ENCODE data around the gene FNIP1.
"Not testable (repeated sequence)": the region's sequence is repeated elsewhere in the genome, so short reads cannot be mapped to it uniquely, and the experiment has no call there.

FNIP1 gene

DNA sequence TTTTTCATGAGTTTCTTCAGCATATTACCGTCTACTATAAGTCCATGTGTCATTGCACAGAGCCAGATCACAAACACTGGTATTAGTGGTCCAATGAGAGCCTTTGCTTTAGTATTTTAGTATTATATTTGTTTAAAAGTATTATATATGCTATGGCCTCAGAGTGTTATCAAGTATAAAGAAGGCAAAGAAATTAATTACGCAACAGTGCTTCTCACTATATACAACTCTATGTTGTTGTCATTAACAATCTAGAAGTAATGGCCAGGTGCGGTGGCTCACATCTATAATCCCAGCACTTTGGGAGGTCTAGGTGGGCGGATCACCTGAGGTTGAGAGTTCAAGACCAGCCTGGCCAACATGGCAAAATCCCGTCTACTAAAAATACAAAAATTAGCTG lies 114.6 kb downstream of the FNIP1 start:
- Histone ChIP-seq H3K9me3 (ENCODE audit: low read depth, low read length) (no peaks in the 10 kb centered on the region), H3K36me3 (ENCODE audit: insufficient read depth, low read length) (peaks cover 19% of the 10 kb centered on the region), H3K9ac (ENCODE audit: insufficient read length) (no peak overlapping the region), H3K27ac (no peak overlapping the region), H3K4me3 (no peak overlapping the region)
- TF ChIP-seq FOXP2 (optimal IDR thresholded peaks at IDR 0.05; ENCODE audit: control extremely low read depth, extremely low read length, insufficient read depth) (no peak), POLR2AphosphoS5 (IDR thresholded peaks at IDR 0.05; ENCODE audit: borderline replicate concordance, low read depth, low read length) (no peak), EZH2 (IDR thresholded peaks at IDR 0.05) (no peak)
- DNase-seq (ENCODE audit: low read depth, low spot score): no peak

GRCh38 chr5:131679911-131680310 lies 116.9 kb downstream of the FNIP1 start:
- DNase-seq (ENCODE audit: low read depth, low spot score): no peak

DNA sequence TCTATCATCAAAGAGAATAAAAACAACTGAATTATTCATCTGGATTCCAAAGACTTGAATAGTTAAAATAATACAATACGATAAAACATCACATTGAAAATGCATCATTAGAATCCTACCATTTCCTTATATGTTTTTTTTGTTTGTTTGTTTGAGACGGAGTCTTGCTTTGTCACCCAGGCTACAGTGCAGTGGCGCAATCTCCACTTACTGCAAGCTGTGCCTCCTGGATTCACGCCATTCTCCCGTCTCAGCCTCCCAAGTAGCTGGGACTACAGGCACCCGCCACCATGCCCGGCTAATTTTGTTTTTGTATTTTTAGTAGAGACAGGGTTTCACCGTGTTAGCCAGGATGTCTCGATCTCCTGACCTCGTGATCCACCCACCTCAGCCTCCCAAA lies 118.5 kb downstream of the FNIP1 start:
- H3K27ac ChIP-seq; DNase-seq (ENCODE audit: low read depth, low spot score); H3K4me3 ChIP-seq; H3K9ac ChIP-seq (ENCODE audit: insufficient read length); H3K9me3 ChIP-seq (ENCODE audit: low read depth, low read length): not testable (repeated sequence)
- peaks cover 37% of the 10 kb centered on the region for H3K36me3 ChIP-seq (ENCODE audit: insufficient read depth, low read length)

More at GRCh38 chr5:131679911-131680310, 116.9 kb downstream of the FNIP1 start:
- H3K9ac ChIP-seq (ENCODE audit: insufficient read length): no peak overlapping the region
- no peaks in the 10 kb centered on the region for H3K9me3 ChIP-seq (ENCODE audit: low read depth, low read length)
- no peak overlapping the region for H3K4me3 ChIP-seq
- no peak for TF ChIP-seq EZH2 (IDR thresholded peaks at IDR 0.05)
- no peak for TF ChIP-seq FOXP2 (optimal IDR thresholded peaks at IDR 0.05; ENCODE audit: control extremely low read depth, extremely low read length, insufficient read depth)
- no peak for TF ChIP-seq POLR2AphosphoS5 (IDR thresholded peaks at IDR 0.05; ENCODE audit: borderline replicate concordance, low read depth, low read length)
- H3K36me3 ChIP-seq (ENCODE audit: insufficient read depth, low read length): peaks cover 33% of the 10 kb centered on the region
- no peak overlapping the region; the same call in 1 of the 2 replicates for H3K27ac ChIP-seq

GRCh38 chr5:131677115-131677514 lies 119.7 kb downstream of the FNIP1 start:
- H3K9ac ChIP-seq (ENCODE audit: insufficient read length): no peak overlapping the region
- H3K27ac ChIP-seq: no peak overlapping the region
- H3K9me3 ChIP-seq (ENCODE audit: low read depth, low read length): no peaks in the 10 kb centered on the region
- DNase-seq (ENCODE audit: low read depth, low spot score): no peak
- peaks cover 38% of the 10 kb centered on the region for H3K36me3 ChIP-seq (ENCODE audit: insufficient read depth, low read length)
- TF ChIP-seq POLR2AphosphoS5 (IDR thresholded peaks at IDR 0.05; ENCODE audit: borderline replicate concordance, low read depth, low read length): no peak
- no peak for TF ChIP-seq FOXP2 (optimal IDR thresholded peaks at IDR 0.05; ENCODE audit: control extremely low read depth, extremely low read length, insufficient read depth)
- H3K4me3 ChIP-seq: no peak overlapping the region

DNA sequence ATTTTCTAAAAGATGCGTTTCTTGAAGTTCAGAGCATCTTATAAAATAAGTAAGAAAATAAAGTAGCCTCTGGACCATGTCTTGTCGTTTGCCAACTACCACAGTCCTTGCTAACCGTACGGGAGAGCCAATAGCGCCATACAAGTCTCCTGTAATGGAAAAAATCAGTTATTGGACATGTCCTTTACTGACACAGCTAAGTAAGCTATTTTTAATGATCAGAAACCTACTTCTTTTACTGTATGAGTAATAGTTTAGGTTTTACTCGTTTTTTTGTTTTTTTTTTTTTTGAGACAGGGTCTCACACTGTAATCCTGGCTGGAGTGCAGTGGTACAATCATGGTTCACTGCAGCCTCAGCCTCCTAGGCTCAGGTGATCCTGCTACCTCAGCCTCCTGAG lies 124.0 kb downstream of the FNIP1 start:
- TF ChIP-seq FOXP2 (optimal IDR thresholded peaks at IDR 0.05; ENCODE audit: control extremely low read depth, extremely low read length, insufficient read depth): no peak
- no peak for TF ChIP-seq POLR2AphosphoS5 (IDR thresholded peaks at IDR 0.05; ENCODE audit: borderline replicate concordance, low read depth, low read length)
- no peak for TF ChIP-seq EZH2 (IDR thresholded peaks at IDR 0.05)
- Histone ChIP-seq H3K9me3 (ENCODE audit: low read depth, low read length) (no peaks in the 10 kb centered on the region), H3K4me3 (no peak overlapping the region), H3K27ac (no peak overlapping the region), H3K9ac (ENCODE audit: insufficient read length) (no peak overlapping the region), H3K36me3 (ENCODE audit: insufficient read depth, low read length) (peaks cover 41% of the 10 kb centered on the region)
- no peak for DNase-seq (ENCODE audit: low read depth, low spot score)

- TF ChIP-seq EZH2 (IDR thresholded peaks at IDR 0.05) (no peak), FOXP2 (optimal IDR thresholded peaks at IDR 0.05; ENCODE audit: control extremely low read depth, extremely low read length, insufficient read depth) (no peak), POLR2AphosphoS5 (IDR thresholded peaks at IDR 0.05; ENCODE audit: borderline replicate concordance, low read depth, low read length) (no peak)
- Histone ChIP-seq H3K27ac (no peak overlapping the region), H3K9ac (ENCODE audit: insufficient read length) (no peak overlapping the region), H3K9me3 (ENCODE audit: low read depth, low read length) (no peaks in the 10 kb centered on the region), H3K36me3 (ENCODE audit: insufficient read depth, low read length) (peaks cover 34% of the 10 kb centered on the region), H3K4me3 (no peak overlapping the region)
- no peak for DNase-seq (ENCODE audit: low read depth, low spot score)
Observed at GRCh38 chr5:131671994-131672655, 124.7 kb downstream of the FNIP1 start.

- Histone ChIP-seq H3K4me3 (no peak overlapping the region), H3K9ac (ENCODE audit: insufficient read length) (no peak overlapping the region), H3K36me3 (ENCODE audit: insufficient read depth, low read length) (peaks cover 27% of the 10 kb centered on the region), H3K27ac (no peak overlapping the region), H3K9me3 (ENCODE audit: low read depth, low read length) (no peaks in the 10 kb centered on the region)
- TF ChIP-seq FOXP2 (optimal IDR thresholded peaks at IDR 0.05; ENCODE audit: control extremely low read depth, extremely low read length, insufficient read depth) (no peak), POLR2AphosphoS5 (IDR thresholded peaks at IDR 0.05; ENCODE audit: borderline replicate concordance, low read depth, low read length) (no peak), EZH2 (IDR thresholded peaks at IDR 0.05) (no peak)
- DNase-seq (ENCODE audit: low read depth, low spot score): no peak
Observed at GRCh38 chr5:131671409-131671808, 125.4 kb downstream of the FNIP1 start.

DNA sequence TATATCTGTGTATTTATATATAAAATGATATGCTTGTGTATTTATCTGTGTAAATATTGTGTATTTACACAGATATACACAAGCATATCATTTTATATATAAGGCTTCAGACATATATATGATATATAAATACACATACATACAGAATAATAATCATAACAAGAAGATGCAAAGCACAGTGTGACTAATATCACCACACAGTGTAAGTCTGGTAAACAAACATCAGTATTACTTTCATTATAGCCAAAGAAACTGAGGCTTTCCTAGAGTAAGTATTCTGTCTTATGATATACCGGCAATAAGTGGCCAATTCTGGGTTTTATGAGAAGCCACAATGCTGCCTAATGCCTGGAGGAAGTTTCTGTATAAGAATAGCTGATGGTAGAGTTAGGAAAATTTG lies 131.9 kb downstream of the FNIP1 start:
- no peak overlapping the region for H3K4me3 ChIP-seq
- no peaks in the 10 kb centered on the region for H3K9me3 ChIP-seq (ENCODE audit: low read depth, low read length)
- no peak overlapping the region for H3K9ac ChIP-seq (ENCODE audit: insufficient read length)
- TF ChIP-seq POLR2AphosphoS5 (IDR thresholded peaks at IDR 0.05; ENCODE audit: borderline replicate concordance, low read depth, low read length) (no peak), EZH2 (IDR thresholded peaks at IDR 0.05) (no peak)
- no peak overlapping the region for H3K27ac ChIP-seq
- peaks cover 33% of the 10 kb centered on the region for H3K36me3 ChIP-seq (ENCODE audit: insufficient read depth, low read length)
- no peak for DNase-seq (ENCODE audit: low read depth, low spot score)

- H3K4me3 ChIP-seq: no peak overlapping the region
- DNase-seq (ENCODE audit: low read depth, low spot score): no peak
- no peaks in the 10 kb centered on the region for H3K9me3 ChIP-seq (ENCODE audit: low read depth, low read length)
- TF ChIP-seq FOXP2 (optimal IDR thresholded peaks at IDR 0.05; ENCODE audit: control extremely low read depth, extremely low read length, insufficient read depth) (no peak), EZH2 (IDR thresholded peaks at IDR 0.05) (no peak), POLR2AphosphoS5 (IDR thresholded peaks at IDR 0.05; ENCODE audit: borderline replicate concordance, low read depth, low read length) (no peak)
- H3K9ac ChIP-seq (ENCODE audit: insufficient read length): no peak overlapping the region
- peaks cover 38% of the 10 kb centered on the region; the same call in 1 of the 2 replicates for H3K36me3 ChIP-seq (ENCODE audit: insufficient read depth, low read length)
- no peak overlapping the region for H3K27ac ChIP-seq
Observed at GRCh38 chr5:131661933-131662332, 134.9 kb downstream of the FNIP1 start.
